HepG2 (cell line): ENCODE data around the gene ZFP36L2. TPM values are rescaled to one million over a fixed set of nuclear protein-coding genes. Genes with fewer than 3 reads are reported as not detected.

ENCODE experiments used
- FOSL1 ChIP-seq: sonication (generic); formaldehyde crosslinking; IDR thresholded peaks from 2 replicates; pipeline ENCODE4 v1.9.0; 2021; ENCODE audit warnings: missing genetic modification reagents, borderline replicate concordance
- HMG20A ChIP-seq: IDR thresholded peaks from 2 replicates; pipeline ENCODE4 v1.6.1; 2016; ENCODE audit warnings: borderline replicate concordance
- MBNL3 ChIP-seq: fragments of 250-450 bp; sonication (Bioruptor Pico); conservative IDR thresholded peaks from 2 replicates; pipeline ENCODE4 v1.8.0; 2022; ENCODE audit warnings: mild to moderate bottlenecking, inconsistent platforms
- MED1 ChIP-seq: sonication (generic); formaldehyde crosslinking; IDR thresholded peaks from 2 replicates; pipeline ENCODE4 v1.4.0; 2020; ENCODE audit warnings: missing genetic modification reagents
- PTBP1 ChIP-seq: fragments of 200-400 bp; formaldehyde crosslinking; IDR thresholded peaks from 2 replicates; pipeline ENCODE4 v1.6.1; 2018; ENCODE audit warnings: low read length, low read depth; ENCODE audit not compliant: poor library complexity, severe bottlenecking
- REL ChIP-seq: sonication (generic); formaldehyde crosslinking; conservative IDR thresholded peaks from 2 replicates; pipeline ENCODE4 v1.8.0; 2022; ENCODE audit warnings: mild to moderate bottlenecking, missing genetic modification reagents, moderate library complexity
- RFX5 ChIP-seq: IDR thresholded peaks from 2 replicates; pipeline ENCODE4 v1.6.1; 2011; ENCODE audit warnings: low read depth, low read length, improper control_type of control experiment
- RFXAP ChIP-seq: sonication (generic); formaldehyde crosslinking; IDR thresholded peaks from 2 replicates; pipeline ENCODE4 v1.4.0; 2020; ENCODE audit warnings: missing genetic modification reagents, borderline replicate concordance
- SATB2 ChIP-seq: sonication (generic); formaldehyde crosslinking; IDR thresholded peaks from 2 replicates; pipeline ENCODE4 v1.5.0; 2020; ENCODE audit warnings: missing genetic modification reagents
- SP4 ChIP-seq: sonication (generic); formaldehyde crosslinking; IDR thresholded peaks from 2 replicates; pipeline ENCODE4 v1.8.1; 2023; ENCODE audit warnings: mild to moderate bottlenecking, missing genetic modification reagents
- TARDBP ChIP-seq: sonication (generic); formaldehyde crosslinking; IDR thresholded peaks from 2 replicates; pipeline ENCODE4 v1.8.0; 2022; ENCODE audit warnings: mild to moderate bottlenecking, missing genetic modification reagents
- TRAFD1 ChIP-seq: sonication (generic); formaldehyde crosslinking; IDR thresholded peaks from 2 replicates; pipeline ENCODE4 v1.5.1; 2020; ENCODE audit warnings: missing genetic modification reagents, mild to moderate bottlenecking, borderline replicate concordance
- YEATS2 ChIP-seq: sonication (generic); formaldehyde crosslinking; IDR thresholded peaks from 2 replicates; pipeline ENCODE4 v1.4.0; 2020; ENCODE audit warnings: missing genetic modification reagents, borderline replicate concordance
- ZBTB43 ChIP-seq: sonication (generic); formaldehyde crosslinking; conservative IDR thresholded peaks from 2 replicates; pipeline ENCODE4 v1.4.0; 2020; ENCODE audit warnings: missing genetic modification reagents
- ZC3H4 ChIP-seq: sonication (generic); formaldehyde crosslinking; IDR thresholded peaks from 2 replicates; pipeline ENCODE4 v1.4.0; 2020; ENCODE audit warnings: missing genetic modification reagents, borderline replicate concordance
- ZNF207 ChIP-seq: fragments of 450-650 bp; IDR thresholded peaks from 2 replicates; pipeline ENCODE4 v1.6.1; 2016; ENCODE audit warnings: antibody characterized with exemption, borderline replicate concordance
- ZNF260 ChIP-seq: sonication (generic); formaldehyde crosslinking; IDR thresholded peaks from 2 replicates; pipeline ENCODE4 v1.4.0; 2020; ENCODE audit warnings: missing genetic modification reagents, low read depth, mild to moderate bottlenecking, borderline replicate concordance
- ZNF431 ChIP-seq: sonication (generic); formaldehyde crosslinking; IDR thresholded peaks from 2 replicates; pipeline ENCODE4 v1.9.0; 2022; ENCODE audit warnings: missing genetic modification reagents, low read depth, mild to moderate bottlenecking, borderline replicate concordance
- ZNF7 ChIP-seq: IDR thresholded peaks from 2 replicates; pipeline ENCODE4 v1.6.1; 2016; ENCODE audit warnings: missing biosample characterization, missing genetic modification reagents
- ZNF709 ChIP-seq: sonication (generic); formaldehyde crosslinking; IDR thresholded peaks from 2 replicates; pipeline ENCODE4 v1.5.0; 2020; ENCODE audit warnings: mild to moderate bottlenecking, missing genetic modification reagents
- ZNF776 ChIP-seq: sonication (generic); formaldehyde crosslinking; IDR thresholded peaks from 2 replicates; pipeline ENCODE4 v1.4.0; 2020; ENCODE audit warnings: mild to moderate bottlenecking, missing genetic modification reagents
- ZNF781 ChIP-seq: sonication (generic); formaldehyde crosslinking; IDR thresholded peaks from 2 replicates; pipeline ENCODE4 v1.5.1; 2020; ENCODE audit warnings: borderline replicate concordance, mild to moderate bottlenecking, missing genetic modification reagents; ENCODE audit errors: not compliant biosample characterization
- polyA plus RNA-seq, 8 experiments: library from polyadenylated mRNA; depleted of rRNA in 3 of 8; stranded (reverse) in 7 of 8; unstranded in 1 of 8; fragments of >200 nt; fragmentation: Illumina TruSeq in 4 of 8; extraction: Trizol in 4 of 8; gene quantifications; 2 replicates each; pipeline versions ENCODE4 v1.2.1 to v1.2.3, GENCODE V29; 2011 to 2016; ENCODE audit warnings: low read depth in 4 of 8, missing spikeins in 1 of 8, mixed read lengths in 1 of 8; ENCODE audit not compliant: insufficient read depth in 1 of 8
- total RNA-seq, 5 experiments: library from RNA; depleted of rRNA; stranded (reverse); fragments of >200 nt; fragmentation: Illumina TruSeq; extraction: Trizol; gene quantifications; 2 replicates each; pipeline ENCODE4 v1.2.3, GENCODE V29; 2016; ENCODE audit warnings: low read depth in 1 of 5
- TF ChIP-seq, protein P1 (sequence below): sonication (generic); formaldehyde crosslinking; IDR thresholded peaks from 2 replicates; pipeline ENCODE4 v1.4.0; 2020; ENCODE audit warnings: missing genetic modification reagents, borderline replicate concordance
- TF ChIP-seq, protein P2 (sequence below): sonication (generic); formaldehyde crosslinking; IDR thresholded peaks from 2 replicates; pipeline ENCODE4 v1.4.0; 2020; ENCODE audit warnings: mild to moderate bottlenecking, missing genetic modification reagents

The ZFP36L2 gene
- total and polyA plus RNA-seq, 2 of the 13 experiments (the other 11 are each of a cell fraction or from before 2014, with no cell fraction given), result 11.2 to 21.8 TPM

- TF ChIP-seq, protein P1, sequence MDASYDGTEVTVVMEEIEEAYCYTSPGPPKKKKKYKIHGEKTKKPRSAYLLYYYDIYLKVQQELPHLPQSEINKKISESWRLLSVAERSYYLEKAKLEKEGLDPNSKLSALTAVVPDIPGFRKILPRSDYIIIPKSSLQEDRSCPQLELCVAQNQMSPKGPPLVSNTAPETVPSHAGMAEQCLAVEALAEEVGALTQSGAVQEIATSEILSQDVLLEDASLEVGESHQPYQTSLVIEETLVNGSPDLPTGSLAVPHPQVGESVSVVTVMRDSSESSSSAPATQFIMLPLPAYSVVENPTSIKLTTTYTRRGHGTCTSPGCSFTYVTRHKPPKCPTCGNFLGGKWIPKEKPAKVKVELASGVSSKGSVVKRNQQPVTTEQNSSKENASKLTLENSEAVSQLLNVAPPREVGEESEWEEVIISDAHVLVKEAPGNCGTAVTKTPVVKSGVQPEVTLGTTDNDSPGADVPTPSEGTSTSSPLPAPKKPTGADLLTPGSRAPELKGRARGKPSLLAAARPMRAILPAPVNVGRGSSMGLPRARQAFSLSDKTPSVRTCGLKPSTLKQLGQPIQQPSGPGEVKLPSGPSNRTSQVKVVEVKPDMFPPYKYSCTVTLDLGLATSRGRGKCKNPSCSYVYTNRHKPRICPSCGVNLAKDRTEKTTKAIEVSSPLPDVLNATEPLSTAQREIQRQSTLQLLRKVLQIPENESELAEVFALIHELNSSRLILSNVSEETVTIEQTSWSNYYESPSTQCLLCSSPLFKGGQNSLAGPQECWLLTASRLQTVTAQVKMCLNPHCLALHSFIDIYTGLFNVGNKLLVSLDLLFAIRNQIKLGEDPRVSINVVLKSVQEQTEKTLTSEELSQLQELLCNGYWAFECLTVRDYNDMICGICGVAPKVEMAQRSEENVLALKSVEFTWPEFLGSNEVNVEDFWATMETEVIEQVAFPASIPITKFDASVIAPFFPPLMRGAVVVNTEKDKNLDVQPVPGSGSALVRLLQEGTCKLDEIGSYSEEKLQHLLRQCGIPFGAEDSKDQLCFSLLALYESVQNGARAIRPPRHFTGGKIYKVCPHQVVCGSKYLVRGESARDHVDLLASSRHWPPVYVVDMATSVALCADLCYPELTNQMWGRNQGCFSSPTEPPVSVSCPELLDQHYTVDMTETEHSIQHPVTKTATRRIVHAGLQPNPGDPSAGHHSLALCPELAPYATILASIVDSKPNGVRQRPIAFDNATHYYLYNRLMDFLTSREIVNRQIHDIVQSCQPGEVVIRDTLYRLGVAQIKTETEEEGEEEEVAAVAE (CRISPR knock-in tag), result no peak
- no peak for TF ChIP-seq ZBTB43 (CRISPR knock-in tag)
- TF ChIP-seq RFXAP (CRISPR knock-in tag), result 0 out of 2 replicates have a peak, but pooled peaks have one; percentile 28
- TF ChIP-seq REL (CRISPR knock-in tag), result no peak
- TF ChIP-seq PTBP1, result no peak
- TF ChIP-seq ZNF776, result no peak
- TF ChIP-seq ZNF207, result no peak
- no peak for TF ChIP-seq SP4 (CRISPR knock-in tag)
- 0 out of 2 replicates have a peak, but pooled peaks have one; percentile 45 for TF ChIP-seq SATB2
- TF ChIP-seq TARDBP (CRISPR knock-in tag), result no peak
- TF ChIP-seq ZNF7 (CRISPR knock-in tag), result no peak
- TF ChIP-seq, protein P2, sequence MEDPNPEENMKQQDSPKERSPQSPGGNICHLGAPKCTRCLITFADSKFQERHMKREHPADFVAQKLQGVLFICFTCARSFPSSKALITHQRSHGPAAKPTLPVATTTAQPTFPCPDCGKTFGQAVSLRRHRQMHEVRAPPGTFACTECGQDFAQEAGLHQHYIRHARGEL (CRISPR knock-in tag), result no peak
- no peak for TF ChIP-seq ZC3H4 (CRISPR knock-in tag)
- TF ChIP-seq ZNF781 (CRISPR knock-in tag), result peak; percentile 21
- TF ChIP-seq YEATS2 (CRISPR knock-in tag), result no peak
- peak; percentile 29; the same call in 1 of the 2 replicates for TF ChIP-seq MED1 (CRISPR knock-in tag)
- no peak for TF ChIP-seq RFX5
- no peak for TF ChIP-seq ZNF431 (CRISPR knock-in tag)
- no peak for TF ChIP-seq HMG20A (CRISPR knock-in tag)
- no peak for TF ChIP-seq ZNF260 (CRISPR knock-in tag)
- no peak for TF ChIP-seq TRAFD1 (CRISPR knock-in tag)
- no peak for TF ChIP-seq FOSL1 (CRISPR knock-in tag)
- TF ChIP-seq MBNL3, result no peak
- no peak for TF ChIP-seq ZNF709
Measured at GRCh38 chr2:43223521-43224001, 2.8 kb downstream of the ZFP36L2 start (continued).
